HG03442 (cell line): ENCODE results near the gene EEF1AKMT4.
A peak's percentile ranks its signal among the peaks of the same experiment; 100 is the strongest.

ENCODE experiments used
- ATAC-seq: cut with Tn5 transposase; IDR thresholded peaks from one replicate; pipeline ENCODE4 v1.9.1; 2021; ENCODE audit warnings: mild to moderate bottlenecking, moderate library complexity; ENCODE audit not compliant: unreplicated experiment

EEF1AKMT4 gene

GRCh38 chr3:184235381-184236032 lies 14.0 kb upstream of the EEF1AKMT4 start:
- ATAC-seq: no peak

DNA sequence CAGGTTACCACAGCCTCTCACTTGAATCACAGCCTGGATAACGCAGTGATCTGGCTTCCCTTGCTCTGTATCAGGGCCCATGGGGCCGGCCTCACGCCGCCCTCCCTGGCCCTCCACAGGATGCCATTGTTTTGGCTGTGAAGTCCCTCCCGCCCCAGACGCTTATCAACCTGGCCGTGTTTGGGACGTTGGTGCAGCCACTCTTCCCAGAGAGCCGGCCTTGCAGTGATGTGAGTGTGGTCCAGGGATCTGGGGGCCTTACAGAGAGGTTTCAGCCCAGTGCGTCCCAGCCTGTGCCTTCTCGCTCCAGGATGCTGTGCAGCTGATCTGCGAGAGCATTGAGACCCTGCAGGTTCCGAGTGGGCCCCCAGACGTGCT lies 13.4 kb upstream of the EEF1AKMT4 start:
- no peak for ATAC-seq

GRCh38 chr3:184236636-184237035 lies 12.8 kb upstream of the EEF1AKMT4 start:
- no peak for ATAC-seq

GRCh38 chr3:184237211-184237610 lies 12.3 kb upstream of the EEF1AKMT4 start:
- no peak for ATAC-seq

- no peak for ATAC-seq
These were observed 11.7 kb upstream of the EEF1AKMT4 start for GRCh38 chr3:184237807-184238206.

GRCh38 chr3:184238246-184238818 lies 11.1 kb upstream of the EEF1AKMT4 start:
- ATAC-seq: no peak

DNA sequence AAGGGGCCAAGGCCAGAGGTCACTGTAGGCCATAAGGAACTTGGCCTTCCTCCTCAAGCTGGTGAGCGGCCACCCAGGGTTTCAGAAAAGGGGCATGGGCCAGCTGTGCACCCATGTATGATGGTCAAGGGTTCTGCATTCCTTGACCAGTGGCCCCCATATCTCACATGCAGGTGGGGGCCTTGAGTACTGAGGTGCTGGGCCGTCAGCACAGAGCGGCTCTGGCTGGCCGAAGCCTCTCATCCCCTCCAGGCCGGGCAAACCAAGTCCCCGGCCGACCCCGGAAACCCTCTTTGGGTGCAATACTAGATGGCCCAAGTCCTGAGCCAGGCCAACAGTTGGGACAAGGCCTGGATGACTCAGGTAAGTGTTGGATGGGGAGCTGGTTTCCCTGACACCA lies 10.3 kb upstream of the EEF1AKMT4 start:
- no peak for ATAC-seq

DNA sequence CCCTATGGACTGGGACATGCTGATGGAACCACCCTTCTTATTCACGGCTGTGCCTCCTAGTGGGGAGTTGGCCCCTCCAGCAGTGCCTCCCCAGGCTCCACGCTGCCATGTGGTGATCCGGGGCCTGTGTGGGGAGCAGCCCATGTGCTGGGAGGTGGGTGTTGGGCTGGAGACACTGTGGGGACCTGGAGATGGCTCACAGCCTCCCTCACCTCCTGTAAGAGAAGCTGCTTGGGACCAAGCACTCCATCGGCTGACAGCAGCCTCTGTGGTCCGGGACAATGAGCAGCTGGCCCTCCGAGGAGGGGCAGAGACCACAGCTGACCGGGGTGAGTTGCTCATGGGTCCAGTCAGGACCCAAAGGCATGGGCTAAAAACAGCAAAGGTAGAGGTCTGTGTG lies 9.8 kb upstream of the EEF1AKMT4 start:
- no peak for ATAC-seq

- ATAC-seq: no peak
These were observed 8.9 kb upstream of the EEF1AKMT4 start for GRCh38 chr3:184240384-184241140.

- no peak for ATAC-seq
These were observed 8.4 kb upstream of the EEF1AKMT4 start for GRCh38 chr3:184241141-184241446.

- no peak for ATAC-seq
These were observed 7.8 kb upstream of the EEF1AKMT4 start for GRCh38 chr3:184241447-184242296.

- no peak for ATAC-seq
These were observed 7.2 kb upstream of the EEF1AKMT4 start for GRCh38 chr3:184242297-184242685.

GRCh38 chr3:184248454-184249411 lies 739 bp upstream of the EEF1AKMT4 start, which contains the start of gene ALG3:
Gene ALG3 (minus strand): TSS chr3:184248962. CDS start chr3:184248940, 22 bp downstream.
- peak; percentile 42 for ATAC-seq

DNA sequence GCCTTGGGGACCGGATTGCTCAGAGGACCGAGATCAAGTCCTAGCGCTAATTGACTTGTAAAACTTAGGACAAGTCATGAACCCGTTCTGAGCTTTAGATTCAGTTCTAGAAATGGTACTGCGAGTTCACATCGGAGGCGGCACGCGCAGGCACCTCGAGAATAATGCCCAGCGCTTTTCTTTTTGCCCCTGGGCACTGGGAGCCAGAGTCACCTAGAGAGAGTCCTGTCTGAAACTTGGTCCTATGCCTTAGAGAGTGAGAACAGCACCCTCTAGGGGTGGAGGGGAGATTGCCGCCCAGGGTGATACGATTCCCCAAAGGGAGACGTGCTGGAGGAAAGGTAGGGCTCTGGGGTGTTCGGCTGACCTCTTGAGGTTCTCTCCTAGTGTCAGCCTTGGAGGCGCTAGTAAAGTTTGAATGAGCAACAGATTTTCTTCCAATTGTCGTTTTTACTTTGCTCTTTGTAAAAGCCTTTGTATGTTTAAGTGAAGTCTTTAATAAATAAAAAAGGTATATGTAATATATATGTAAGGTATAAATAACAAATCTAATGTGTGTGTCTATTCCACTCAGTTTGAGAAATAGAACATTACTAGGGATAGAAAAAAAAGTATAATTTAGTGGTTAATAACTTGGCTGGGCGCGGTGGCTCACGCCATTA lies 826 bp downstream of the EEF1AKMT4 start:
- ATAC-seq: peak; percentile 53

DNA sequence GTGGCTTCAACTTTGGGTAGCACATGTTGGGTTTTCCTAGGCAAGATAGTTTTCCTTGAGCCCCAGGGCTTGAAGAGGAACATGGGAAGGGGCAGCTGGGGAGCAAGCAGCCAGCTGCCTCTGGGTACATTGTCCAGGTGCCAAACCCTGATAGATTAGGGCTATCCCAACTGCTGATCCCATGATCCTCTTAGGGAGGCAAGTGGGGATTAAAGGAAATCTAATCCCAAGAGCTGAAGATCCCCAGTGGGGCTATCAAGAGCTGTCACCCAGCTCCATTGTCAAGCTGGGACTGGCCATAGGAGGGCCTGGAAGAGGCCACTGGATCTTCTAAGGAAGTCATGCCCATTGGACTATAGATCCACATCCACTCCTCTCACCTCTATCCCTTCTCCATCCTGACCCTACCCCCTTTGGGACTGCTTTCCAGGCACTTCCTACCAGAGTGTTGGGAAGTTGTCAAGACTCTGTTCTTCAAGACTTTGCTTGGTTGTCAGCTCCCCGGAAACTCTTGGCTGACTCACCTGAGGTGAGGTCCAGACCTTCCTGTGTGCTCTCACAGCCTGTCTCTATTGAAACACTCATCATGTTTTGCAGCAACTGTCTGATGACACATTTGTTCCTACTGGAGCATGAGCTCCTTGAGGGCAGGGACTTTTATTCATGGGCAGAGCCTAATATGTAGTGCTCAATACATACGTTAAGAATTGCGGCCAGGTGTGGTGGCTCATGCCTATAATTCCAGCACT lies 6.0 kb downstream of the EEF1AKMT4 start:
- no peak for ATAC-seq

DNA sequence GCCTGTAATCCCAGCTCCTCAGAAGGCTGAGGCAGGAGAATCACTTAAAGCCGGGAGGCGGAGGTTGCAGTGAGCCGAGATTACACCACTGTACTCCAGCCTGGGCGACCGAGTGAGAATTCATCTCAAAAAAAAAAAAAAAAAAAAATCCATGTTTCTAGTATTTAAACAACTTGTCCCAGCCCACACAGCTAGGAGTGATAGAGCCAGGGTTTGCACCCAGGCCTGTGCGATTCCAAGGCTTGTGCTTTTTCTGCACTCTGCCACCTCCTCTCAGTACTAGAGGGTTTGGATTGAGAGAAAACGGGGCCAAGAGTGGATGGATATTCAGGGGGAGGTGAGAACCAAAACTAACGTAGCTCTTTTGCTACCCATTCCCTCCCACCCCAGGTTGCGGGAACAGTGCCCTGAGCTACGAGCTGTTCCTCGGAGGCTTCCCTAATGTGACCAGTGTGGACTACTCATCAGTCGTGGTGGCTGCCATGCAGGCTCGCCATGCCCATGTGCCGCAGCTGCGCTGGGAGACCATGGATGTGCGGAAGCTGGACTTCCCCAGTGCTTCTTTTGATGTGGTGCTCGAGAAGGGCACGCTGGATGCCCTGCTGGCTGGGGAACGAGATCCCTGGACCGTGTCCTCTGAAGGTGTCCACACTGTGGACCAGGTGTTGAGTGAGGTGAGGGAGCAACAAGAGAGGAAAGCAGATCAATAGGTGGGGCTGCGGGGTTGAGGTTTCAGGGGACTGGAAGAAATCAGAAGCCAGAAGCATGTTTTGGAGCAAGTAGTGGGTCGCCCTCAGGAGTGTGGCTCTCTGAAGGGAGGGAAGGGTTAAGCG lies 7.8 kb downstream of the EEF1AKMT4 start:
- no peak for ATAC-seq

GRCh38 chr3:184258926-184259325 lies 9.5 kb downstream of the EEF1AKMT4 start:
- ATAC-seq: no peak

GRCh38 chr3:184259396-184259877 lies 10.0 kb downstream of the EEF1AKMT4 start:
- no peak for ATAC-seq
